ENCODE results near the gene STK11IP. TPM values are rescaled to one million over a fixed set of nuclear protein-coding genes. Genes with fewer than 3 reads are reported as not detected.

The STK11IP gene
- total and polyA plus RNA-seq, 2 of the 13 experiments (the other 11 are each of a cell fraction or from before 2014, with no cell fraction given), result 12.8 to 24.0 TPM

- TF ChIP-seq ZSCAN30 (CRISPR knock-in tag; IDR thresholded peaks at IDR 0.05) (0 out of 2 replicates have a peak, but pooled peaks have one; percentile 74), KDM6A (CRISPR knock-in tag; IDR thresholded peaks at IDR 0.05; ENCODE audit: low read depth) (0 out of 2 replicates have a peak, but pooled peaks have one; percentile 5), ZSCAN20 (CRISPR knock-in tag; IDR thresholded peaks at IDR 0.05; ENCODE audit: borderline replicate concordance) (peak; percentile 64; the same call in 1 of the 2 replicates), ARNT (IDR thresholded peaks at IDR 0.05) (no peak), HMG20B (CRISPR knock-in tag; conservative IDR thresholded peaks at IDR 0.05) (no peak), AGO2 (optimal IDR thresholded peaks at IDR 0.05; ENCODE audit: low read depth, low read length) (peak; percentile 46), ZNF777 (CRISPR knock-in tag; IDR thresholded peaks at IDR 0.05) (0 out of 2 replicates have a peak, but pooled peaks have one; percentile 18), RORA (CRISPR knock-in tag; IDR thresholded peaks at IDR 0.05) (no peak), ZNF225 (CRISPR knock-in tag; IDR thresholded peaks at IDR 0.05) (no peak), E2F1 (CRISPR knock-in tag; IDR thresholded peaks at IDR 0.05) (peak; percentile 3; the same call in 1 of the 2 replicates), RBM22 (optimal IDR thresholded peaks at IDR 0.05; ENCODE audit: low read length) (peak; percentile 64), KAT2B (IDR thresholded peaks at IDR 0.05; ENCODE audit: borderline replicate concordance, low read depth, low read length) (no peak), SSRP1 (CRISPR knock-in tag; IDR thresholded peaks at IDR 0.05) (peak; percentile 18; the same call in 1 of the 2 replicates), NPAS2 (CRISPR knock-in tag; IDR thresholded peaks at IDR 0.05; ENCODE audit: borderline replicate concordance) (0 out of 2 replicates have a peak, but pooled peaks have one; percentile 41), ERF (CRISPR knock-in tag; IDR thresholded peaks at IDR 0.05) (no peak; the same call in 1 of the 2 replicates), ZNF143 (CRISPR knock-in tag; IDR thresholded peaks at IDR 0.05) (no peak), ATF1 (CRISPR knock-in tag; IDR thresholded peaks at IDR 0.05) (no peak), ZNF546 (CRISPR knock-in tag; conservative IDR thresholded peaks at IDR 0.05) (no peak), MAX (IDR thresholded peaks at IDR 0.05) (no peak), SMYD3 (CRISPR knock-in tag; IDR thresholded peaks at IDR 0.05) (no peak), ZNF672 (CRISPR knock-in tag; IDR thresholded peaks at IDR 0.05) (no peak), ZNF652 (CRISPR knock-in tag; IDR thresholded peaks at IDR 0.05; ENCODE audit: borderline replicate concordance, low read depth) (no peak)
- TF ChIP-seq, protein P1, sequence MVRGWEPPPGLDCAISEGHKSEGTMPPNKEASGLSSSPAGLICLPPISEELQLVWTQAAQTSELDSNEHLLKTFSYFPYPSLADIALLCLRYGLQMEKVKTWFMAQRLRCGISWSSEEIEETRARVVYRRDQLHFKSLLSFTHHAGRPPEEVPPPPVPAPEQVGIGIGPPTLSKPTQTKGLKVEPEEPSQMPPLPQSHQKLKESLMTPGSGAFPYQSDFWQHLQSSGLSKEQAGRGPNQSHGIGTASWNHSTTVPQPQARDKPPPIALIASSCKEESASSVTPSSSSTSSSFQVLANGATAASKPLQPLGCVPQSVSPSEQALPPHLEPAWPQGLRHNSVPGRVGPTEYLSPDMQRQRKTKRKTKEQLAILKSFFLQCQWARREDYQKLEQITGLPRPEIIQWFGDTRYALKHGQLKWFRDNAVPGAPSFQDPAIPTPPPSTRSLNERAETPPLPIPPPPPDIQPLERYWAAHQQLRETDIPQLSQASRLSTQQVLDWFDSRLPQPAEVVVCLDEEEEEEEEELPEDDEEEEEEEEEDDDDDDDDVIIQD (CRISPR knock-in tag; IDR thresholded peaks at IDR 0.05; ENCODE audit: low read depth), result no peak; the same call in 1 of the 2 replicates
- TF ChIP-seq, protein P2, sequence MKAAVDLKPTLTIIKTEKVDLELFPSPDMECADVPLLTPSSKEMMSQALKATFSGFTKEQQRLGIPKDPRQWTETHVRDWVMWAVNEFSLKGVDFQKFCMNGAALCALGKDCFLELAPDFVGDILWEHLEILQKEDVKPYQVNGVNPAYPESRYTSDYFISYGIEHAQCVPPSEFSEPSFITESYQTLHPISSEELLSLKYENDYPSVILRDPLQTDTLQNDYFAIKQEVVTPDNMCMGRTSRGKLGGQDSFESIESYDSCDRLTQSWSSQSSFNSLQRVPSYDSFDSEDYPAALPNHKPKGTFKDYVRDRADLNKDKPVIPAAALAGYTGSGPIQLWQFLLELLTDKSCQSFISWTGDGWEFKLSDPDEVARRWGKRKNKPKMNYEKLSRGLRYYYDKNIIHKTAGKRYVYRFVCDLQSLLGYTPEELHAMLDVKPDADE (CRISPR knock-in tag; IDR thresholded peaks at IDR 0.05), result no peak
- TF ChIP-seq, protein P3, sequence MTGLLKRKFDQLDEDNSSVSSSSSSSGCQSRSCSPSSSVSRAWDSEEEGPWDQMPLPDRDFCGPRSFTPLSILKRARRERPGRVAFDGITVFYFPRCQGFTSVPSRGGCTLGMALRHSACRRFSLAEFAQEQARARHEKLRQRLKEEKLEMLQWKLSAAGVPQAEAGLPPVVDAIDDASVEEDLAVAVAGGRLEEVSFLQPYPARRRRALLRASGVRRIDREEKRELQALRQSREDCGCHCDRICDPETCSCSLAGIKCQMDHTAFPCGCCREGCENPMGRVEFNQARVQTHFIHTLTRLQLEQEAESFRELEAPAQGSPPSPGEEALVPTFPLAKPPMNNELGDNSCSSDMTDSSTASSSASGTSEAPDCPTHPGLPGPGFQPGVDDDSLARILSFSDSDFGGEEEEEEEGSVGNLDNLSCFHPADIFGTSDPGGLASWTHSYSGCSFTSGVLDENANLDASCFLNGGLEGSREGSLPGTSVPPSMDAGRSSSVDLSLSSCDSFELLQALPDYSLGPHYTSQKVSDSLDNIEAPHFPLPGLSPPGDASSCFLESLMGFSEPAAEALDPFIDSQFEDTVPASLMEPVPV (CRISPR knock-in tag; IDR thresholded peaks at IDR 0.05), result peak; percentile 9; the same call in 1 of the 2 replicates
These were observed 604 bp upstream of the STK11IP start (continued) for GRCh38 chr2:219596954-219597551.

All from HepG2 (cell line).